Activated CD4-positive, alpha-beta T cell treated with anti-CD3 and anti-CD28 coated beads for 24 hours (primary cell): Measurements from ENCODE around the gene ICE1.
"Not testable (repeated sequence)": the region's sequence is repeated elsewhere in the genome, so short reads cannot be mapped to it uniquely, and the experiment has no call there.

Experiments
- DNase-seq, 2 donors: peaks; one replicate each; pipeline ENCODE4 v3.0.0-alpha.2; 2020; ENCODE audit warnings: low read depth in 2 of 2

ICE1 gene, protein sequence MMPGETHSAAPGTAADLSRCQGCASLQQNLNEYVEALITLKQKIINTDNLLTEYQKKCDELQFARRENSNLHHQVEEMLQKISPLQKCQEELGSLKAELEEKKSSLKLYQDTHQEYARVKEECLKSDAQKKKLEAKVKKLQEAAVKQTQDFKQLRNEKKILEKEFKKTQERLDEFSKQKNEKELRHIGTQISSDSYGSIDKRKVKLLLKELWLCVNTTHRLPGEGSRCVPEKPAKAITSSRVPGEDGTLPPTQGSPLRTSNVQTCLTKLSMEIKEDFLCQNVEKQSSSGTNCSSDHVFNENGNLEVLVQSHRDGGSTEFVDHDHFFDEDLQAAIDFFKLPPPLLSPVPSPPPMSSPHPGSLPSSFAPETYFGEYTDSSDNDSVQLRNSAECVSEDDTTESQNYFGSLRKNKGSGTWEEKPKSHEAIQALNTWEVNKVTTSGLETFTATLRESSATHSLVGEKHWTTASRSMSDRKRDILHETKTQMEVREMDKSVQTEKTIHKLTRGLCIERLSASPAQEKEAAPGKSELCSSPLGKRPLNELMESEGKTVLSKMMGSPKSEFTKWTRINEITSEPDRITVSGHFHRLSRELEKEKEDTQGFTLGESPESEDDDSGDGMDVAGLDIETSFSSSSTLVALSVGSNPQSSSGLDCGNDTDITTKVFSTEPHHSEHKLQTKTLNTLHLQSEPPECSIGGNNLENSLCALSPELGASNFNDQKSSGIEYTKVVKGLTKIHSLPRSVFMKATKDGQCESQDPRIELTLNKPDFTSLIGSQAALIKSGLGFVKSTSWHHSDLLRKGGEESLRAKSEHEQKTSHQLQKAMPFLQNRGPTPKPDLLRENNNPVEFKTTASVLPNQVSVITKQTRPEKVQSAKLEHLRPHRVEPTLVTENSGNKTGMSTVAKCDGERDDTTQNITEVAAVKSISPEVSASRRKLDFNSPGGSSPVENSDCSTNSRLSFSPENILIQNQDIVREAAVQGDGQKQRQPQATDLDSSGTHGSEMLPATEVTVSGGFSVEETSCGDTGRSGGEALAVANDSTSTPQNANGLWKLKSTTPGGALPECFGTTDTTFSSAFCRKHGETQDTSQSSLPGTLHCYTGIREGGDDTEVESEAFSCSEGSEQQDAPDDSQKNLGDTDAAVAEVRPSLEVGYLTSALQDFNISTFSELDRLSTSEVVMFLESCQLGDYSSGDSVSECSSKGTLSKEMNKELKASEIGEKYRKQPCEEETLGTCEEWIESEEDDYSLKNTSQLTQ (N-terminal part only)

DNA sequence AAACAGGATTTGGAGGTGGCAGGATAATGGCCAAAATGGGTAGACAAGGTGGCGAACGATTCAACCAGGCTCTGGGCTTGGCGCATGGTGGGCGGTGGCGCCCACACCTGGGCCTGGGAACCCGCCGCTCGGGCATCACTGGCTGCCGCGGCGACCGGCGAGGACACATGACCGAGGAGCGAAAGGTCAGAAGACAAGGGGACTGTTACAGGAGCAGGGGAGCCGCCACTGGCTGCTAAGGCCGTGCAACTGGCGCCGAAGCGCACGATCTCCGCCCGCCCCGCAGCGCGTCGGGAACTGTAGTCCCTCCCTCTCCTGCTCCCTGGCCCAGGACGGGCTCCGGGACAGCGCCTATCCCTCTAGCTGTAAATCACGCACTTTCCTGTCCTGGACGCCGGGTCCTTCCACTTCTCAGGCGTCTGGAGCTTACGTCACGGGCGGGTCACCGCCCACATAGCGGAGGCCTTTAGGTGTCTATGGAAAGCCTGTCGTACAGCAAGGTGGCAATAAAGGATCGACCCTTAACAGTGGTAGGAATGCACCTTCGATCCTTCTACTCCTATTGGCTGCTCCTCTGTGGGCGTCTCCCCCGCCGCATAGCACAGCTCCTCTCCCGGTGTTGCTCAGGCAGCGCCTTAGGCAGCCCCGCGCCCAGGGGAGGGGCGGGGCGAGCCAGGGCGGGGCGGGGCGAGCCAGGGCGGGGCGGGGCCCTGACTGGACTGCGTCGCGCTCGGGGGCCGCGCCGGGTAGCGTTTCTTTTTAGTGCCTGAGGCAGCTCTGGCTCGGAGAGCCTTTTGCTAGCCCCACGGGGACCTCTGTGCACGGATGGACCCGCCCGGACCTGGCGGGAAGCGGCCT lies at the start of gene ICE1:
TSS of gene ICE1 (plus strand) at position 717 of the 858 bp plus-strand sequence. CDS start 239 bp downstream, outside the sequence.
- peak; percentile 81 to 87 for DNase-seq

DNA sequence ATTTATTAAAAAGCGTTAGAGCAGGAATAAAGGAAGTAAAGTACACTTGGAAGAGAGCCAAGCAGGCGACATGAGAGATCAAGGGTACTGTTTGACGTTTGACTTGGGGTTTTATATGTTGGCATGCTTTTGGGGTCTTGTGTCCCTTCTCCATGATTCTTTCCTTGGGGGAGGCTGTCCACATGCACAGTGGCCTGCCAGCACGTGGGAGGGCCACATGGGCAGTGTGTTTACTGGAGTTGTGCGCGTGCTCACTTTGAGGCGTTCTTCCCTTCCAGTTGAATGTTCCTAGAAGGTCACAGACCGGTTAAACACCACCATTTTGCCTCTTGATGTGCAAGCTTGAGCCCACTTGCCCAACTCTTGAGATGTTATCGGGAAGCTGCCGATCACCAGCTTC lies 49.5 kb upstream of the ICE1 start:
- no peak for DNase-seq

DNA sequence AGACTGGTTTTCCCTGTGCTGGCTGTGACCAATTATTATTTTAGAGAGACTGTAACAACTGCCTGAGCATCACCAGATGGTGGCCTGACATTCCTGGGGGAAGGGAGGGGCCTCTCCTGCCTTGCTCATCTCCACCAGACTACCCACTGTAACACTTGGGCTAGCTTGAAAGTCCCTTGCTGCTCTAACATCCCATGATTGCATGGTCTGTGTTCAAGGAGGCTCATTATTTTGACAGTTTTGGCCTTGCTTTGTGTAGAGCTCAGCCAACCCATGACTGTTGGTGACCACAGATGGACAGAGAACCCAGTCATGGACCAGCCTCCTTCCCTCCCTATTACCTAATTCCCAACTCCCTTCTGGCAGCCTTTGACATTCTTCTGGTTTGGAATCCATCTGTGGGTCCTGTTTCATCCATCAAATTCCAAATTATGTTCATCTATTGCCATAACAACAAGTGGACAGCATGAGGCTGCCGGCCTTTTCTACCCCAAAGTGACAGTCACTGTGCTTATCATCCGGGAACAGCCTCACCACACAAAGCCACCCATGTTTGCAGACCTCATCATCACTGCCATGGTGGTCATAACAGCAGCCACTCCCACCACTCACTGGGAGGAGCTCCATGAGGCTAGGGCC lies 49.0 kb upstream of the ICE1 start:
- DNase-seq: no peak

DNA sequence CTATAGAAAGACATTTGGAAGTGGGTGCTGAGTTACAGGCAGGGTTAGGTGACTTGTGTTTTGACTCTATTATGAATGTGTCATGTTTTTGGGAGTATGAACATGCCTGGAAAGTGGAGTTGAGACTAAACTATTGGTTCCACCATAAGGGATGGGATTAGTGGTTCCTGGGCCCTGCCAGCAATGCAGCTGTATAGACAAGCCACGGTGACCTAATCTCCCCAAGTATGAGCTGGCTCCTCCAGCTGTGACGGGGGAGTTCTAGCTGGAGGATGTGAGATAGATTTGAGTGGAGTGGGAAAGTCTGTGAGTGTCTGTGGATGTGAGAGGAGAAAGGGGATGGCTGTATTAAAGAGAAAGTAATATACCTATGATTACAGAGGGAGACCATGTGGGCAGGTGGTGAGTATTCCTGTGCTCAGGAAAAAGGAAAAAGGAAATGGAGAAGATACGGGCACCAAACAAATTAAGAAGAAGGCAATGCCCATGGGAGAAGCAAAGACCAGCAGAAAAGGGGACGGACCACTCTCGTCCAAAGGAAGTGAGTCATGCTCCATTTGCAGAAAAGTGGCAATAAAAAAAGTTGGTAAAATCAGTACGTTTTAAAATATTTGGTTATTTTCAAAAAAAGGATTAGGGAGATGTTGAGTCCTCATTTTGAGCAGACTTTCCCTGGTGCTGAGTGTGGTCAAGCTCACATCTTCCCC lies 48.3 kb upstream of the ICE1 start:
- DNase-seq: no peak

DNA sequence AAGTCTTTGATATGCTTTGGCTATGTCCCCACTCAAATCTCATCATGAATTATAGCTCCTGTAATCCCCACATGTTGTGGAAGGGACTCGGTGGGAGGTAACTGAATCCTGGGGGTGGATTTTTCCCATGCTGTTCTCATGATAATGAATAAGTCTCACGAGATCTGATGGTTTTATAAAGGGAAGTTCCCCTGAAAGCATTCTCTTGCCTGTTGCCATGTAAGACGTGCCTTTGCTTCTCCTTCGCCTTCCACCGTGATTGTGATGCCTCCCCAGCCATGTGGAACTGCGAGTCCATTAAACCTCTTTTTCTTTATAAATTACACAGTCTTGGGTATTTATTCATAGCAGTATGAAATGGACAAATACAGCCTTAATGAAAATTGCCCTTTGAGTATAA lies 44.7 kb upstream of the ICE1 start:
- no peak for DNase-seq

DNA sequence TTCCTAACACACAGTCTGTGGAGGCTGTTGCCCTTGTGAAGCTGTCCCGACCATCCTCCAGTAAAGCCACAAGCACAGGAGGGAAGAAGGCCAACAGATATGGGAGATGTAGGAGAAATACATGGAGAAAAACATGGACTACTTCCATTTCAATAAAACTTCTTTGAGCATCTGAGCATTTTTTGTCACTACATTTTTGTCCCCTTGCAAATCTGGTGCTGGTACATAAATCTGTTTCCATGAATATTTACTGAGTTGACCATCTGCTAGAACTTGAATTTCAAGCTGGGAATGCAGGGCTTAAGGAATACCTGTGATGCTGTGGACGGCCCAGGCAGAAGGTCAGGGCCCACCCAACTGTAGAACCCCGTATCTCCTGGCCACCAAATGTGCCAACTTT lies 43.9 kb upstream of the ICE1 start:
- no peak for DNase-seq

DNA sequence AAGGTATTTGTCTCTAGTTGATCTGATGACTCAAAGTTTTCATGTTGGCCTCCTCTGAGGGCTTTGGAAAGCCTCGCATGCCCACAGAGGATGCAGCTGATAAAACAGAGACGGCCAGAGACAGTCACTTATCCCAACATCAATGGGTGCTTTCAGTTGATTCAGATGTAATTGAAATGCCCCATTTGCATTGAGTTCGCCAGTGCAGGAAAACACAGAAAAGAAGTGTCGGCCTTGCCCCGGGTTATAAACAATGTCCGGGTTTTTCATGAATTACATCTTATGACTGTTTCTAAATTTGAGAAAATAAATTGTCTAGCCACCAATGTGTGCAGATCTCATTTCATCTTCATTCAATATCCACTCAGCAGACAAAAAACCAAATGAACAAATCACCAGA lies 42.2 kb upstream of the ICE1 start:
- no peak for DNase-seq

DNA sequence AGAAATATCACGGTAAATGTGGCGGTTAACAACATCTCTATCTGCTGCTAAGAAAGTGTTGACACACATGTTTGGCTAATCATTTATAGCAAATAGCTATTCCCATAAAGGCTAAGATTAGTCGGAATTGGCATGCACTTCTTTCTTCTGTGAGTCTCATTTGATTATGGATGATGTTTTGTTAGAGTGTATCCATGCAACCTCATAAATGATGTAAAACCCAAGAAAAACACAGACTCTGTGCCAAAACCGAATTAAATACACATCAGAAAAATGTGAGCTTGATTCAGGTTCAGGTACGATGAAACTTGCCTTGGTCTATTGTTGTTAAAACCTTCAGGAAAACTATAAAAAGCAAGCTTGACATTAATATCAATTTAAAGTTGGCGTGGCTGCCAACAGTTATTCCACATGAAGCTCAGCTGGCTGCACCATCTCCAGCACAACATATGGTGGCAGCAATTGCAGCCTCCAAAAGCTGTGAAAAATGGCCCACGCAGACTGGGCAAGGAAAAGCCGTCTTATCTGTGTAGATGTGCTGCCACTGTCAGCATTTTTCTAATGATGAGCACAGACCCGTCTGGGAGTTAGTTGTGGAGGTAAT lies 41.1 kb upstream of the ICE1 start:
- no peak for DNase-seq

DNA sequence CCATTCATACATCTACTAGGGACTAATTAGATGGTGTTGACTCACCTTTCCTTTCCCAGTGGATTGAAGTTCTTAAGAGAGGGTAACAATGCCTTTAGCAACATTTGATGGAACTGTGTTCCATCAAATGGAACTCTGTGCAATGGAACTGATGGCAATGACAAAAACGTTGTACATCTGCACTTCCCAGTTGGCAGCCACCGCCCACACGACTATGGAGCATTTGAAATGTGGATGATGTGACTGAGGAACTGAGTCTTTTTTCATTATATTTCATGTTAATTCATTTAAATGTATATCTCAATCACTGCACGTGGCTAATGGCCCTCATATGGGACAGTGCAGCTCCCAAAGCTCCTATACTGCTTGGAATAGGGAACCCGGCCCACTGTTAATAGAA lies 39.0 kb upstream of the ICE1 start:
- DNase-seq: no peak

DNA sequence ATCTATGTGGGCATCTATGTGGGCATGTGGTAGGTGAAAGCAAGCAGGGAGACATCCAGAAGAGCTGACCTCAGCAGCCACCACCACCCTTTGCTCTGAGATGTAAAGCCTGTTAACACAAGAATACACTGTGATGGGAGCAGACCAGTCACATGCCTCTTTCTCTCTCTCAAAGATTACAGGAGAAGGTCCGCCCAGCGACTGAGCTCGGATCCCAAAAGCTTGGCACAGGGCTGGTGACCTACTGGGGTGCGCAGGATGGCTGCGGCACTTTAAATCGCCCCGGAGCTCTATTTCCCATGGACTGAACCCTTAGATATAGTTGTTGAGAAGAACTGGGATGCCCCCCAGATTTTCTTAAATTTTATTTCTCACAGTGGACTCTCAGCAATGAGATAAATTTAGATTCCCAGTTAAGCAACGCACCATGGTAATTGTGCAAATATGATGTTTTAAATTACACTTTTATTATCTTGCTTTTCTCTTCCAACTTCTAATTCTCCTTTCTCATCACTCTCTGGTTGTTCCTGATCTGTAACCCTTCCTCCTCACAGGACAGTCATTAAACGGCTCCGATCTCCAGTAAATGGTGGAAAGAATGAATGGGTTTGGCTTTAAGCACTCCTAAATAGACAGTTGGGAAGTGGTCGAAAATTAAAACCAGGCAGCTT lies 37.7 kb upstream of the ICE1 start:
- DNase-seq: no peak

DNA sequence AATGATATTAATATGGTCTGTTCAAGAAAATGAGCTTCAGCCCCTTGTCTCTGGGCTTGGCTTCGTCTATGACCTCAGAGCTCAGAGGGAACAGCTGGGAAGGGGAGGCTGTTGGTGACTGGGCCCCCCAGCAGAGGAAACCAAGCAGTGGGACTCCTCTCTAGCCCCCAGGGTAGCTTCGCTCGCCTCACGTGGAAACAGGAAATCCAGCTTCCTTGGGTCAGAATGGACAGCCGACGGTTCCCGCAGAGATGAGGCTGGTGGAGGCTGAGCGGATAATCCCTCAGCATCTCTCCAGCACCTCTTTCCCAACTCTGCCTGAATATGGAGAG lies 37.2 kb upstream of the ICE1 start:
- no peak for DNase-seq

DNA sequence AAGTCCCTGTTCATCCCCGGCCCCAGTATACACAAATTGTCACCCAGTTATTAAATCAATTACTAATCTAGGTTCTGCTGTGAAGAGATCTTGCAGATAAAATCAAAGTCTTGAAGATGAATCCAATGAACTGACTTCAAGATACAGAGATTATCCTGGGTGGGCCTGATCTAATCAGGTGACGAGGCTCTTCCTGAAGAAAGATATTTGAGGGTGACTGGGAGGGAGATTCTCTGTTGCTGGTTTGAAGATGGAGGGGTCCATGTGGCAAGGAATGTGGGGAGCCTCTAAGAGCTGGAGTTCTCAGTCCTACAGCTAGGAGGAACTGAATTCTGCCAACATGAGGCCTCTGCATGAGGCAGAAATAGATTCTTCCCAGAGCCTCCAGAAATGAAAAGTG lies 36.1 kb upstream of the ICE1 start:
- DNase-seq: no peak

DNA sequence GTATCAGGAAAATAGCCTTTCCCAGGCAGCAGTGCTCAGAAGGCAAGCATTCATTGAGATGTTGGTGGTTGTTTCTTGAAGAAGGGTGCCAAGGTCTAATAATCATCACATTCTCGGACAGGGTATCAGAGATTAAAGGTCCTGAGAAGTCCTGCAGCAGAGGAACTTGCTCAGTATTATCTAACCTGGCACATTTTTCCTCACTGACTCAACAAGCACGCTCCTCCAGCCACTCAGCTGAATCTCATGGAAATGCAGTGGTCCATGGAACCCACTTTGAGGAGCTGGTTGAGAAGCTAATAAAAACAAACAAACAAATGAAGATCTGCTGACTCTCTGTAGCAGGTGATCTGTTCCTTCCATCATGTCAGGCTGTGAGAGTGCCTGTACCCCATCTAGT lies 35.3 kb upstream of the ICE1 start:
- no peak for DNase-seq

DNA sequence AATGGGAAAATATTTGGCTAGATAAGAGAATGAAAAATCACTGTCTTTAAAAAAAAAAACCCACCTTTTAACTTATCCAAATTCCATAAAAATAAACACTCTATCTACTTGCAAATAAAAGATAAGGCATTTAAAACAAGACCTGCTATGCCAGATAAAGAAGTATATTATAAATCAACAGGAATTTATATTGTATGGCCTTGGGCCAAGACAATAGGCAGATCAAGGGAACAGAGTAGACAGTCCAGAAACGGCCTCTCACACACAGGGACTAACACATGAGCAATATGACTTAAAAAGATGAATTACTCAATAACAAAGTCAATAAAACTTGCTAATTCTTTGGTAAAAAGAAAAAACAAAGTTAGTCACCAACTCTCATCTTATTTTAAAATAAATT lies 34.7 kb upstream of the ICE1 start:
- DNase-seq: no peak

DNA sequence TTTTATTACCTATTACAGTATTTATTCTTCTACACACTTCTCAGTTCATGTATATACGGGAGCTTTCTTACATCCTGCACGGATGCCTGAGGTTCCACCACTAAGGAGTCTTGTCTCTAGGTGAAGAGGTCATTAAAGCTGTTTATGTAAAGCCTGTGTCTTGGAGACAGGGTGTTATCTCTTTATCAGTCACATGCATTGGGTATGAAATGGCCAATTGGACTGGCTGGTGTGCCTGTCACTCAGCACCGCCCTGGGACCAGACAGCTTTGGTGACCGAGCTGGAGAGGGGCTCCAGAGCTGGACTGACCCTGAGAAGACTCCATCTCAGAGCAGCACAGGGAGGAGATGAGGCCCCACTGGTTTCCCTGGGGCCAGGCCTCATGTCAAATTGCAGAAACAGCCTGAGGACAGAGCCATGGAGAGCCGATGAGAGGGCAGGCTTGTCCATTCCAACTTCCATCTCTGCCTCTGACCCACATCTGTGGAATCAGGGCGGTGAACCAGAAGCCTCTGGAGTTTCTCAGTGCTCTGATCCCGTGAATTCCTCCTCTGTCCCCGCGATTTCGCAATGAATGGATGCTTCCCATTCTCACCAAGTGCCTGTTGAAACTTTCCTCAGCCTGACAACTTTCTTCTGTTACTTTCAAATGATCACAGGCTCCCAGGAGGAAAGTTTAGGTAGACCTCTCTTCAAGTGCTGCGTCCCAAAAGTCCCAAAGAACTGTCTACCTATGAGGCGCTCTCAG lies 32.2 kb upstream of the ICE1 start:
- DNase-seq: not testable (repeated sequence)

DNA sequence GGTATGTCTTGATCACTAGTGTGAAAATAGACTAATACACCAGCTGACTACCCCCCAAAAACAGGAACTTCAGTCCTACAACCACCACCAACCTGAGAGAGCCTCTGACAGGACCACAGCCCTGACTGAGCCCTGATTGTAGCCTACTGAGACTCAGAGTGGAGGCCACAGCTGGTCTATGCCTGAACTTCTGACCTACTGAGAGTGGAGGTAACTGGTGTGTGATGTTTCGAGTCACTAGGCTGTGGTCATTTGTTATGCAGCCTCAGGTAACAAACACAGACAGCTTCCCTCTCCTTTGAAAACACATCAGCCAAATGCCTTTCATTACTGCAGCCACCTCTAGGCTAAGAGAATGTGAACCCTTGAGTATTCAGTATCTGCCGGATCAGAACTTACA lies 30.0 kb upstream of the ICE1 start:
- not testable (repeated sequence) for DNase-seq

DNA sequence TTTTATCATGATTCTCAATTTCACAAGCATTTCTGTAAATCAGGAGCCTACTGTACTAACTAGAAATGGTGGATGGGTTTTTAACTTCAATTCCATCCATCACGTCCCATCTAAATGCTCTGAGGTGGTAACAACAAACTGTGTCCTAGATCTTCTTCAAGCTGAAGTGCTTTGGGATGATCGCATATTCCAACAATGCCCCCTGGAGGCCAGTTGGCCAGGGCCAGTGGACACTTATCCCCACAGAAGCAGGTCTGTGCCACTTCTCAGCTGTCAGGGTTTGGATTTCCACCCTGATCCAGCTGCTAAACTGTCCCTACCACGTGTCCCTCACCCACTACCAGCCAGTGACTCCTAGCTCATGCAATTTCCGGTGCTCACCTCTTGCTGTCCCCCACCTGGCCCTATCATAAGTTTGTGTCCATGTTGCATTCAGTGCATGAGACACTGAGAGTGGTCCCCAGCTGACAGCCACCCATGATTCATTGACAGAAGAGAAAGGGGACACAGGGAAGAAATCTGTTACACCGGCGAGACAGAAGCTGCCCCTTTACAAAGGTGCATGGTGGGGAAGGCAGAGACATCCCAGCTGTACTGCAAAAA lies 28.0 kb upstream of the ICE1 start:
- DNase-seq: not testable (repeated sequence)

DNA sequence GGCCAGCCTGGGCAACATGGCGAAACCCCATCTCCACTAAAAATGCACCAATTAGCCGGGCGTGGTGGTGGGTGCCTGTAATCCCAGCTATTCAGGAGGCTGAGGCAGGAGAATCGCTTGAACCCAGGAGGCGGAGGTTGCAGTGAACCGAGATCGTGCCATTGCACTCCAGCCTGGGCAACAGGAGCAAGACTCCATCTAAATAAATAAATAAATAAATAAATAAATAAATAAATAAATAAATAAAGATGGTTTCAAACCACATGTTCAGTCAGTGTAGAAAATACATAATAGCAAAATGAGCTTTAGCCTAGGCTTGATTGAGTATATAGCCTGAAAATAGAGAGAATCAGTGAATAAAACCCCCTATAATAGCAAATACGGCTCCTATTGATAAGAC lies 27.4 kb upstream of the ICE1 start:
- DNase-seq: not testable (repeated sequence)
